HG03460 (cell line): ENCODE data around the gene CDH13.

Experiments
- ATAC-seq: cut with Tn5 transposase; IDR thresholded peaks from one replicate; pipeline ENCODE4 v1.9.1; 2021; ENCODE audit not compliant: unreplicated experiment

The CDH13 gene

GRCh38 chr16:82991966-82992675 is 365.4 kb downstream of the CDH13 start:
- no peak for ATAC-seq

- ATAC-seq, result no peak
Measured at GRCh38 chr16:82992786-82993185, 366.0 kb downstream of the CDH13 start.

- ATAC-seq, result no peak
Measured at GRCh38 chr16:82993415-82993814, 366.6 kb downstream of the CDH13 start.

- ATAC-seq, result no peak
Measured at GRCh38 chr16:82993926-82994325, 367.2 kb downstream of the CDH13 start.

- no peak for ATAC-seq
Measured at GRCh38 chr16:82995286-82995923, 368.6 kb downstream of the CDH13 start.

GRCh38 chr16:82995924-82996441 is 369.2 kb downstream of the CDH13 start:
- ATAC-seq, result no peak

- no peak for ATAC-seq
Measured at GRCh38 chr16:82996814-82997213, 370.0 kb downstream of the CDH13 start.

GRCh38 chr16:82999711-83000110 is 372.9 kb downstream of the CDH13 start:
- no peak for ATAC-seq

- ATAC-seq, result no peak
Measured at GRCh38 chr16:83002351-83003334, 375.9 kb downstream of the CDH13 start.

- ATAC-seq, result no peak
Measured at GRCh38 chr16:83004868-83005652, 378.3 kb downstream of the CDH13 start.

GRCh38 chr16:83005653-83006160 is 378.9 kb downstream of the CDH13 start:
- ATAC-seq, result no peak

- no peak for ATAC-seq
Measured at GRCh38 chr16:83010776-83011720, 384.3 kb downstream of the CDH13 start.

GRCh38 chr16:83011939-83012338 is 385.2 kb downstream of the CDH13 start:
- ATAC-seq, result no peak

- ATAC-seq, result no peak
Measured at GRCh38 chr16:83013071-83013470, 386.3 kb downstream of the CDH13 start.

- ATAC-seq, result no peak
Measured at GRCh38 chr16:83019963-83020362, 393.2 kb downstream of the CDH13 start.

- no peak for ATAC-seq
Measured at GRCh38 chr16:83021045-83021444, 394.3 kb downstream of the CDH13 start.

- ATAC-seq, result no peak
Measured at GRCh38 chr16:83021746-83022145, 395.0 kb downstream of the CDH13 start.

- no peak for ATAC-seq
Measured at GRCh38 chr16:83023011-83023410, 396.2 kb downstream of the CDH13 start.

GRCh38 chr16:83023640-83024039 is 396.9 kb downstream of the CDH13 start:
- ATAC-seq, result no peak
